Liver (tissue), 9 donors: Measurements from ENCODE around the gene PLEKHA8. TPM values are rescaled to one million over a fixed set of nuclear protein-coding genes. Genes with fewer than 3 reads are reported as not detected.

Source experiments
- DNase-seq: peaks from one replicate; pipeline ENCODE4 v3.0.0-alpha.2; 2017; ENCODE audit warnings: low spot score
- H3K27ac ChIP-seq, 2 donors: one replicate each; pipeline ENCODE4 v1.7.0; 2013; ENCODE audit warnings: inconsistent platforms in 2 of 2, low read length in 2 of 2, control low read depth in 1 of 2, low read depth in 1 of 2, mild to moderate bottlenecking in 1 of 2
- H3K27me3 ChIP-seq, 4 donors: one replicate each; pipeline versions ENCODE4 v1.6.1 to v1.7.0; 2013; ENCODE audit warnings: low read length in 3 of 4, inconsistent platforms in 1 of 4, mild to moderate bottlenecking in 1 of 4, moderate library complexity in 1 of 4; ENCODE audit not compliant: control insufficient read depth in 4 of 4, insufficient read depth in 4 of 4
- H3K36me3 ChIP-seq, 4 donors: one replicate each; pipeline versions ENCODE4 v1.6.1 to v1.7.0; 2013; ENCODE audit warnings: low read length in 3 of 4, mild to moderate bottlenecking in 3 of 4, low read depth in 1 of 4, moderate library complexity in 1 of 4; ENCODE audit not compliant: control insufficient read depth in 4 of 4, insufficient read depth in 3 of 4
- H3K4me1 ChIP-seq, 4 donors: one replicate each; pipeline versions ENCODE4 v1.6.1 to v1.7.0; 2013; ENCODE audit warnings: low read length in 3 of 4, mild to moderate bottlenecking in 3 of 4, moderate library complexity in 1 of 4; ENCODE audit not compliant: control insufficient read depth in 4 of 4, insufficient read depth in 4 of 4
- H3K4me3 ChIP-seq, 3 donors: one replicate each; pipeline versions ENCODE4 v1.6.1 to v1.7.0; 2013; ENCODE audit warnings: low read length in 3 of 3, control low read depth in 1 of 3, low read depth in 1 of 3, mild to moderate bottlenecking in 1 of 3
- H3K9ac ChIP-seq, 2 donors: one replicate each; pipeline ENCODE4 v1.7.0; 2013; ENCODE audit warnings: low read length in 2 of 2, mild to moderate bottlenecking in 2 of 2, moderate library complexity in 2 of 2, control low read depth in 1 of 2, low read depth in 1 of 2
- H3K9me3 ChIP-seq, 4 donors: one replicate each; pipeline versions ENCODE4 v1.6.1 to v1.7.0; 2013; ENCODE audit warnings: low read length in 3 of 4; ENCODE audit not compliant: control insufficient read depth in 4 of 4
- CTCF ChIP-seq: fragments of 150-350 bp; IDR thresholded peaks from 2 replicates; pipeline ENCODE4 v1.5.1; 2017; ENCODE audit warnings: improper control_type of control experiment, low read depth, low read length; ENCODE audit not compliant: missing input control
- EGR1 ChIP-seq, 2 donors: IDR thresholded peaks; 2 replicates each; pipeline ENCODE4 v1.6.1; 2016 to 2018; ENCODE audit warnings: antibody characterized with exemption in 2 of 2, low read depth in 2 of 2
- FOXA1 ChIP-seq: IDR thresholded peaks from 2 replicates; pipeline ENCODE4 v1.6.1; 2016; ENCODE audit warnings: antibody characterized with exemption
- FOXA2 ChIP-seq: IDR thresholded peaks from 2 replicates; pipeline ENCODE4 v1.6.1; 2016; ENCODE audit warnings: antibody characterized with exemption
- HNF4G ChIP-seq: IDR thresholded peaks from 2 replicates; pipeline ENCODE4 v1.6.1; 2016; ENCODE audit warnings: antibody characterized with exemption
- JUND ChIP-seq, 2 donors: IDR thresholded peaks; 2 replicates each; pipeline ENCODE4 v1.6.1; 2016; ENCODE audit warnings: antibody characterized with exemption in 2 of 2
- NR2F2 ChIP-seq: IDR thresholded peaks from 2 replicates; pipeline ENCODE4 v1.6.1; 2016; ENCODE audit warnings: antibody characterized with exemption
- RAD21 ChIP-seq, 2 donors: IDR thresholded peaks; 2 replicates each; pipeline ENCODE4 v1.6.1; 2016; ENCODE audit warnings: antibody characterized with exemption in 2 of 2, mild to moderate bottlenecking in 2 of 2
- RXRA ChIP-seq, 2 donors: IDR thresholded peaks; 2 replicates each; pipeline ENCODE4 v1.6.1; 2017 to 2018; ENCODE audit warnings: antibody characterized with exemption in 2 of 2, mild to moderate bottlenecking in 1 of 2
- SP1 ChIP-seq: IDR thresholded peaks from 2 replicates; pipeline ENCODE4 v1.6.1; 2018; ENCODE audit warnings: antibody characterized with exemption, mild to moderate bottlenecking
- TAF1 ChIP-seq: conservative IDR thresholded peaks from 2 replicates; pipeline ENCODE4 v1.6.1; 2016; ENCODE audit warnings: antibody characterized with exemption, mild to moderate bottlenecking
- YY1 ChIP-seq: IDR thresholded peaks from 2 replicates; pipeline ENCODE4 v1.6.1; 2016; ENCODE audit warnings: antibody characterized with exemption, mild to moderate bottlenecking
- ZBTB33 ChIP-seq: IDR thresholded peaks from 2 replicates; pipeline ENCODE4 v1.6.1; 2016; ENCODE audit warnings: antibody characterized with exemption
- whole genome bisulfite sequencing: extraction: QIAGEN DNeasy Blood & Tissue Kit; methylation state at CpG from one replicate; pipeline ENCODE4 v1.1.7; 2013; 5-methylcytosine and 5-hydroxymethylcytosine counted together
- polyA plus RNA-seq, 2 donors: library from polyadenylated mRNA; stranded (reverse) in 1 of 2; unstranded in 1 of 2; fragments of 200-250 nt in 1 of 2; fragments of >200 nt in 1 of 2; fragmentation: Nextera tagmentation in 1 of 2; extraction: Ambion mirVana in 1 of 2; gene quantifications; one replicate each; pipeline versions ENCODE4 v1.2.1 to v1.2.3, GENCODE V29; 2013 to 2015
- total RNA-seq, 2 donors: library from RNA; depleted of rRNA; stranded (reverse); fragments of >200 nt; gene quantifications; one replicate each; pipeline ENCODE4 v1.2.3, GENCODE V29; 2014
- TF ChIP-seq, protein P1 (sequence below): IDR thresholded peaks from 2 replicates; pipeline ENCODE4 v1.6.1; 2016; ENCODE audit warnings: antibody characterized with exemption
- TF ChIP-seq, protein P2 (sequence below): IDR thresholded peaks from 2 replicates; pipeline ENCODE4 v1.6.1; 2016; ENCODE audit warnings: antibody characterized with exemption
- TF ChIP-seq, protein P3 (sequence below): IDR thresholded peaks from 2 replicates; pipeline ENCODE4 v1.6.1; 2016; ENCODE audit warnings: antibody characterized with exemption, mild to moderate bottlenecking
- donor health status: healthy.
- donor health status: healthy.
- donor health status: healthy.
- donor health status: healthy.
- donor health status: healthy.

The PLEKHA8 gene
- total and polyA plus RNA-seq, 4 donors: 1.0 to 5.4 (median 2.4) TPM

GRCh38 chr7:30119890-30120577 is 91.8 kb downstream of the PLEKHA8 start:
- 88% methylated on average over 4 of the region's 4 CpGs for WGBS
- no peak overlapping the region for H3K4me3 ChIP-seq
- no peaks in the 10 kb centered on the region for H3K36me3 ChIP-seq
- no peak overlapping the region for H3K27ac ChIP-seq
- no peaks in the 10 kb centered on the region for H3K27me3 ChIP-seq
- H3K9me3 ChIP-seq: no peaks in the 10 kb centered on the region
- H3K9ac ChIP-seq: no peak overlapping the region
- H3K4me1 ChIP-seq: peaks cover 0 to 9% (median 4%) of the 10 kb centered on the region in 4 donors
- TF ChIP-seq RXRA (IDR thresholded peaks at IDR 0.05) (no peak), SP1 (no peak), RAD21 (IDR thresholded peaks at IDR 0.05) (no peak), ZBTB33 (no peak), HNF4G (no peak), FOXA2 (no peak), FOXA1 (no peak), YY1 (no peak), NR2F2 (no peak), JUND (IDR thresholded peaks at IDR 0.05) (no peak), TAF1 (no peak), CTCF (no peak), EGR1 (IDR thresholded peaks at IDR 0.05; ENCODE audit: low read depth in 2 of 2) (no peak)
- TF ChIP-seq, protein P1, sequence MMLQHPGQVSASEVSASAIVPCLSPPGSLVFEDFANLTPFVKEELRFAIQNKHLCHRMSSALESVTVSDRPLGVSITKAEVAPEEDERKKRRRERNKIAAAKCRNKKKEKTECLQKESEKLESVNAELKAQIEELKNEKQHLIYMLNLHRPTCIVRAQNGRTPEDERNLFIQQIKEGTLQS: no peak
- TF ChIP-seq, protein P2, sequence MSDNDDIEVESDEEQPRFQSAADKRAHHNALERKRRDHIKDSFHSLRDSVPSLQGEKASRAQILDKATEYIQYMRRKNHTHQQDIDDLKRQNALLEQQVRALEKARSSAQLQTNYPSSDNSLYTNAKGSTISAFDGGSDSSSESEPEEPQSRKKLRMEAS: no peak
- TF ChIP-seq, protein P3, sequence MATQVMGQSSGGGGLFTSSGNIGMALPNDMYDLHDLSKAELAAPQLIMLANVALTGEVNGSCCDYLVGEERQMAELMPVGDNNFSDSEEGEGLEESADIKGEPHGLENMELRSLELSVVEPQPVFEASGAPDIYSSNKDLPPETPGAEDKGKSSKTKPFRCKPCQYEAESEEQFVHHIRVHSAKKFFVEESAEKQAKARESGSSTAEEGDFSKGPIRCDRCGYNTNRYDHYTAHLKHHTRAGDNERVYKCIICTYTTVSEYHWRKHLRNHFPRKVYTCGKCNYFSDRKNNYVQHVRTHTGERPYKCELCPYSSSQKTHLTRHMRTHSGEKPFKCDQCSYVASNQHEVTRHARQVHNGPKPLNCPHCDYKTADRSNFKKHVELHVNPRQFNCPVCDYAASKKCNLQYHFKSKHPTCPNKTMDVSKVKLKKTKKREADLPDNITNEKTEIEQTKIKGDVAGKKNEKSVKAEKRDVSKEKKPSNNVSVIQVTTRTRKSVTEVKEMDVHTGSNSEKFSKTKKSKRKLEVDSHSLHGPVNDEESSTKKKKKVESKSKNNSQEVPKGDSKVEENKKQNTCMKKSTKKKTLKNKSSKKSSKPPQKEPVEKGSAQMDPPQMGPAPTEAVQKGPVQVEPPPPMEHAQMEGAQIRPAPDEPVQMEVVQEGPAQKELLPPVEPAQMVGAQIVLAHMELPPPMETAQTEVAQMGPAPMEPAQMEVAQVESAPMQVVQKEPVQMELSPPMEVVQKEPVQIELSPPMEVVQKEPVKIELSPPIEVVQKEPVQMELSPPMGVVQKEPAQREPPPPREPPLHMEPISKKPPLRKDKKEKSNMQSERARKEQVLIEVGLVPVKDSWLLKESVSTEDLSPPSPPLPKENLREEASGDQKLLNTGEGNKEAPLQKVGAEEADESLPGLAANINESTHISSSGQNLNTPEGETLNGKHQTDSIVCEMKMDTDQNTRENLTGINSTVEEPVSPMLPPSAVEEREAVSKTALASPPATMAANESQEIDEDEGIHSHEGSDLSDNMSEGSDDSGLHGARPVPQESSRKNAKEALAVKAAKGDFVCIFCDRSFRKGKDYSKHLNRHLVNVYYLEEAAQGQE: no peak
- no peak for DNase-seq
